ENCODE results near the gene TELO2.

Gene TELO2

DNA sequence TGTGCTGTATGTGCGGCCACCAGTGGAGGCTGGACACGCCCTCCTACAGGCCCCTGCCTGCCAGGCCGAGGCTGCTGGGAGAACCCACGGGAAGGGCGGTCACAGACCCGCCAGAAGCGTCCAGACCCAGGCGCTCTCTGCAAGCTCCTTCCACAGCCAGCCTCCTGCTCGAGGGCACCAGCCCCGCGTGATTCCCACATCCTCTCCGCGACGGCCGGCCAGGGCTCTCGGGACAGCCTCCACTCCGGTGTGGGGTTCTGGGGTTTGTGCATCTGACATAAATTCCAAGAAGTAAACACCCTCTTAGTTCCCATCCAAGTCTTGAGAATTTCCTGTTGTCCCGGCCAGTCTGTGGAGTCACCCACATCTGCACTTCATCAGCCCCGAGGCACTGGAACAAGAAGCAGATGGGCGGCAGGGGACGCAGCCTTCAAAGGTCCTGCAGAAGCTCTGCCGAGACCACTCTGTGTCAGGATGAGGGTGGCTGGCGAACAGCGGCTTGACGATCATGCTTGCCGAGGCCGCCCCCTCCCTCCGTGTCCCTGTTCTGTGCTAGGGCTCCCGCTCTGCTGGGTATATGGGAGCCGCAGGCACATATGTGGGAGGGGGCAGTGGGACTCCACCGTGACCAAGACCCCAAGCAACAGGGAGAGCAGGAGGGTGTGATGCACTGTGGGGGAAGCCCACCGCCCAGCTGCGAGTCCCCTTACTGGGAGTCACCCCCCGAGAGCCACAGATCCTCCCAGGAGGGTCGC lies 37.9 kb downstream of the TELO2 start:
- no peak overlapping the region for H3K4me3 ChIP-seq (IDR thresholded peaks at IDR 0.05; ENCODE audit: insufficient read depth, low read depth, low read length)
- H3K9ac ChIP-seq: no peak overlapping the region
- TF ChIP-seq, protein P1, sequence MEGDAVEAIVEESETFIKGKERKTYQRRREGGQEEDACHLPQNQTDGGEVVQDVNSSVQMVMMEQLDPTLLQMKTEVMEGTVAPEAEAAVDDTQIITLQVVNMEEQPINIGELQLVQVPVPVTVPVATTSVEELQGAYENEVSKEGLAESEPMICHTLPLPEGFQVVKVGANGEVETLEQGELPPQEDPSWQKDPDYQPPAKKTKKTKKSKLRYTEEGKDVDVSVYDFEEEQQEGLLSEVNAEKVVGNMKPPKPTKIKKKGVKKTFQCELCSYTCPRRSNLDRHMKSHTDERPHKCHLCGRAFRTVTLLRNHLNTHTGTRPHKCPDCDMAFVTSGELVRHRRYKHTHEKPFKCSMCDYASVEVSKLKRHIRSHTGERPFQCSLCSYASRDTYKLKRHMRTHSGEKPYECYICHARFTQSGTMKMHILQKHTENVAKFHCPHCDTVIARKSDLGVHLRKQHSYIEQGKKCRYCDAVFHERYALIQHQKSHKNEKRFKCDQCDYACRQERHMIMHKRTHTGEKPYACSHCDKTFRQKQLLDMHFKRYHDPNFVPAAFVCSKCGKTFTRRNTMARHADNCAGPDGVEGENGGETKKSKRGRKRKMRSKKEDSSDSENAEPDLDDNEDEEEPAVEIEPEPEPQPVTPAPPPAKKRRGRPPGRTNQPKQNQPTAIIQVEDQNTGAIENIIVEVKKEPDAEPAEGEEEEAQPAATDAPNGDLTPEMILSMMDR (conservative IDR thresholded peaks at IDR 0.05; ENCODE audit: low read depth, low read length): no peak
- H3K36me3 ChIP-seq (ENCODE audit: insufficient read depth): no peaks in the 10 kb centered on the region
- no peaks in the 10 kb centered on the region for H4K20me1 ChIP-seq (ENCODE audit: insufficient read depth)
- H2AFZ ChIP-seq (ENCODE audit: low read depth): no peak overlapping the region
- H3K27me3 ChIP-seq (ENCODE audit: insufficient read depth, low read depth): peaks cover 50% of the 10 kb centered on the region
- H3K4me2 ChIP-seq: no peak overlapping the region
- H3K79me2 ChIP-seq (ENCODE audit: insufficient read depth, low read depth): no peaks in the 10 kb centered on the region
- H3K27ac ChIP-seq: no peak overlapping the region
- H3K4me1 ChIP-seq (ENCODE audit: low read depth, poor library complexity, severe bottlenecking): no peaks in the 10 kb centered on the region

DNA sequence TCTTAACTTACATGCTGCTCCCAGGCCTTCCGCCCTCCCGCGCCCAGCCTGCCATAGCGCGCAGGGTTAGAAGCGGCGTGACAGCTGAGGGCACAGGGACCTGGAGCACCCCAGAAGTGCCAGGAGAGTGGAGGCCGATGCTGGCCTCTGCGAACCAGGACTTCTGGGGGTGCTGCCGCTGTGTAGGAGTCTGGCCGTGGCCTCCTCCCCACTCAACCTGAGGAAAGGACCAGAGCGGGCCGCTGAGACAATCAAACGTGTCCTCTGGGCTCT lies 38.4 kb downstream of the TELO2 start:
- Histone ChIP-seq H3K27ac (no peak overlapping the region), H3K36me3 (ENCODE audit: insufficient read depth) (no peaks in the 10 kb centered on the region), H3K4me3 (IDR thresholded peaks at IDR 0.05; ENCODE audit: insufficient read depth, low read depth, low read length) (no peak overlapping the region), H4K20me1 (ENCODE audit: insufficient read depth) (no peaks in the 10 kb centered on the region), H3K27me3 (ENCODE audit: insufficient read depth, low read depth) (peaks cover 48% of the 10 kb centered on the region), H3K79me2 (ENCODE audit: insufficient read depth, low read depth) (no peaks in the 10 kb centered on the region), H3K4me2 (no peak overlapping the region), H2AFZ (ENCODE audit: low read depth) (no peak overlapping the region), H3K4me1 (ENCODE audit: low read depth, poor library complexity, severe bottlenecking) (no peaks in the 10 kb centered on the region), H3K9ac (no peak overlapping the region)
- TF ChIP-seq, protein P1 (conservative IDR thresholded peaks at IDR 0.05; ENCODE audit: low read depth, low read length): no peak

DNA sequence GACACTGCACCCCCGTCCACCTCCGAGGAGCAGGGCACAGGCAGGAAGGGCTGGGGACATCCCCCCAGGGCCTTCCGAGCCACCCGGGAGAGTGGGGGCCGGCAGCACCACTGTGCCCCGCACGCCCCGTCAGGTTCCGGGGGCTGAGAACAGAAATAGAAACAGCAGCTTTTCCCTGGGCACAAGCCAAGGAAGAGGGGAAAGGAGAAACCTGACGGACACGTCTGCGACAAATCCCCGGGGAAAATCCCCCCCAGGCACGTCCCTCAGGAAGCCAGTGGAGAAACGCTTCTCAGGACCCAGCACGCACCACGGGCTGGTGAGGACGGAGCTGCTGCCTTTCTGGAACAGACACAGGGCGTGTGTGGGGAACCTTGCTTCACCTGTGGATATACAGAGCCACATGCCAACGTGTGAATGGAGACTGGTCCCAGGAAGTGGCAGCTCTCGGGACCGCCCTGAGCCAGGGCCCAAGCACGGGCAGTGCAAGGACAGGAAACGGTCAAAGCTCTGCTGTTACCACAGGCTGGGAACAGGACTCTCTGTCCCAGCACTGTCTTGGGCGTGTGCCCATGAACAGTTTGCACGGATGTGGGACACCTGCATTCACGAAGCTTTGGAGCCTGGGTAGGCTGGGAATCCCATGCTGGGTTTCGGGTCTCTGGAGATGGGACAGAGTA lies 39.1 kb downstream of the TELO2 start:
- Histone ChIP-seq H3K27me3 (ENCODE audit: insufficient read depth, low read depth) (peaks cover 42% of the 10 kb centered on the region), H3K27ac (no peak overlapping the region), H3K4me1 (ENCODE audit: low read depth, poor library complexity, severe bottlenecking) (no peaks in the 10 kb centered on the region), H3K79me2 (ENCODE audit: insufficient read depth, low read depth) (no peaks in the 10 kb centered on the region), H4K20me1 (ENCODE audit: insufficient read depth) (no peaks in the 10 kb centered on the region), H3K4me2 (no peak overlapping the region), H3K9ac (no peak overlapping the region), H3K36me3 (ENCODE audit: insufficient read depth) (no peaks in the 10 kb centered on the region), H2AFZ (ENCODE audit: low read depth) (no peak overlapping the region), H3K4me3 (IDR thresholded peaks at IDR 0.05; ENCODE audit: insufficient read depth, low read depth, low read length) (no peak overlapping the region)
- TF ChIP-seq, protein P1 (conservative IDR thresholded peaks at IDR 0.05; ENCODE audit: low read depth, low read length): no peak

DNA sequence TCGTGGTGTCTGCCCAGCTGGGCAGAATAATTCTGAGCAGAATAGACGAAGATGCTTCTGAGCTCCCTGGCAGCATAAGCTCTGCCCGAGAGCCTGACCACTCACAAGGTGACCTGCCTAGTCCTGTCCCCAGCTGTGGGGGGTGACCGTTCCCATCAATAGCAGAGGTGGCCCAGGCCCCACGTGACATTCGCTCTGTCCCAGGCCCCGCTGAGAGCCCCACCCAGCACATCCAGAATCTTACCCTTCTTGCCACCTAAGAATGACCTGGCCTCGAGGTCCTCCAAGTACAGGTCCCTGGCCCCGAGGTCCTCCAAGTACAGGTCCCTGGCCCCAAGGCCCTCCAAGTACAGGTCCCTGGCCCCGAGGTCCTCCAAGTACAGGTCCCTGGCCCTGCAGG lies 39.6 kb downstream of the TELO2 start:
- TF ChIP-seq, protein P1 (conservative IDR thresholded peaks at IDR 0.05; ENCODE audit: low read depth, low read length): no peak
- Histone ChIP-seq H3K27me3 (ENCODE audit: insufficient read depth, low read depth) (peaks cover 40% of the 10 kb centered on the region), H3K4me3 (IDR thresholded peaks at IDR 0.05; ENCODE audit: insufficient read depth, low read depth, low read length) (no peak overlapping the region), H3K4me2 (no peak overlapping the region), H3K4me1 (ENCODE audit: low read depth, poor library complexity, severe bottlenecking) (no peaks in the 10 kb centered on the region), H3K9ac (no peak overlapping the region), H3K36me3 (ENCODE audit: insufficient read depth) (no peaks in the 10 kb centered on the region), H4K20me1 (ENCODE audit: insufficient read depth) (no peaks in the 10 kb centered on the region), H3K27ac (no peak overlapping the region), H3K79me2 (ENCODE audit: insufficient read depth, low read depth) (no peaks in the 10 kb centered on the region), H2AFZ (ENCODE audit: low read depth) (no peak overlapping the region)
